WI38 (cell line): ENCODE measurements around the gene TP63.
"Not testable (repeated sequence)": the region's sequence is repeated elsewhere in the genome, so short reads cannot be mapped to it uniquely, and the experiment has no call there.

Experiments
- H3K4me3 ChIP-seq: 2 replicates; pipeline ENCODE4 v1.5.1; 2011; ENCODE audit warnings: low read depth, mild to moderate bottlenecking, control low read depth, low read length
- TF ChIP-seq, protein P1 (sequence below): IDR thresholded peaks from 2 replicates; pipeline ENCODE4 v1.5.1; 2012; ENCODE audit warnings: low read depth, mild to moderate bottlenecking, control low read depth, low read length

TP63 gene

DNA sequence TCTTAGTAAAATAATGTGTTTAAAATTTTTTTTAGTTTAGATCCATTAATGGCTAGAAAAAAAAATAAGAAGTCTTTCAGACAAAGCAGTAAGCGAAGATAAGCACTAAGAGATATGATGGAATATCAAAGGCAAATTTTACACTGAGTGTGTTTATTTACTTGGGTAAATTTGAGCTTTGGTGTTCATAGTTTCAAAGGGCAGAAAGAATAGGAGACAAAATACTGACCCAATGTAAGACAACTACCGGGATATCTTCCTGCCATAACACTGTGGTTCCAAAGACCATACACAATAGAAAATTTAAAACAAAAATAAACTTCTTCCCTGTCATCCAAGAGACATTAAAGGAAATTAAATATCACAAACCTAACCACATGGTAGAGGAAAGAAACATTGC is 25.5 kb upstream of the TP63 start:
- H3K4me3 ChIP-seq = no peak overlapping the region
- TF ChIP-seq, protein P1, sequence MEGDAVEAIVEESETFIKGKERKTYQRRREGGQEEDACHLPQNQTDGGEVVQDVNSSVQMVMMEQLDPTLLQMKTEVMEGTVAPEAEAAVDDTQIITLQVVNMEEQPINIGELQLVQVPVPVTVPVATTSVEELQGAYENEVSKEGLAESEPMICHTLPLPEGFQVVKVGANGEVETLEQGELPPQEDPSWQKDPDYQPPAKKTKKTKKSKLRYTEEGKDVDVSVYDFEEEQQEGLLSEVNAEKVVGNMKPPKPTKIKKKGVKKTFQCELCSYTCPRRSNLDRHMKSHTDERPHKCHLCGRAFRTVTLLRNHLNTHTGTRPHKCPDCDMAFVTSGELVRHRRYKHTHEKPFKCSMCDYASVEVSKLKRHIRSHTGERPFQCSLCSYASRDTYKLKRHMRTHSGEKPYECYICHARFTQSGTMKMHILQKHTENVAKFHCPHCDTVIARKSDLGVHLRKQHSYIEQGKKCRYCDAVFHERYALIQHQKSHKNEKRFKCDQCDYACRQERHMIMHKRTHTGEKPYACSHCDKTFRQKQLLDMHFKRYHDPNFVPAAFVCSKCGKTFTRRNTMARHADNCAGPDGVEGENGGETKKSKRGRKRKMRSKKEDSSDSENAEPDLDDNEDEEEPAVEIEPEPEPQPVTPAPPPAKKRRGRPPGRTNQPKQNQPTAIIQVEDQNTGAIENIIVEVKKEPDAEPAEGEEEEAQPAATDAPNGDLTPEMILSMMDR = no peak

DNA sequence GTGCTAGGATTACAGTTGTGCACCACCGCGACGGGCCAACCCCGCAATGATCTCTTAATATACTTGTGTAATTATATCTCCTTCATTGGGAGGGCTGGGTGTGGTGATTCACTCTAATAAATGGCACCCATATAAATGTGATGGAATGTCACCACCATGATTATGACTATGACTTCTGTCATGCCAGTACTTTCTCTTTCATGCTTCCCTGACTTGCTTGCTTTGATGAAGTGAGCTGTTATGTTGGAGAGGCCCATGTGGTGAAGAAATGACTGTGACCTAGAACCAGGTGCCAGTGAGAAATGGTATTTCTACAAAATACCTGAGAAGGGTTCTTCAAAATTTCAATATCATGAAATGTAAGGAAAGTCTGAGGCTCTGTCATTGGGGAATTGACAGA is 24.4 kb upstream of the TP63 start:
- TF ChIP-seq, protein P1 = no peak
- H3K4me3 ChIP-seq = no peak overlapping the region

DNA sequence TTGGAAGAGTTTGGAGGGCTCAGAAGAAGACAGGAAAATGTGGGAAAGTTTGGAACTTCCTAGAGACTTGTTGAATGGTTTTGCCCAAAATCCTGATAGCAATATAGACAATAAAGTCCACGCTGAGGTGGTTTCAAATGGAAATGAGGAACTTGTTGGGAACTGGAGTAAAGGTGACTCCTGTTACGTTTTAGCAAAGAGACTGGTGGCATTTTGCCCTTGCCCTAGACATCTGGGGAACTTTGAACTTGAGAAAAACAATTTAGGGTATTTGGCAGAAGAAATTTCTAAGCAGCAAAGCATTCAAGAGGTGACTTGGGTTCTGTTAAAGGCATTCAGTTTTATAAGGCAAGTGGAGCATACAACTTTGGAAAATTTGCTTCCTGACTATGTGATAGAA is 18.5 kb upstream of the TP63 start:
- H3K4me3 ChIP-seq = not testable (repeated sequence)

DNA sequence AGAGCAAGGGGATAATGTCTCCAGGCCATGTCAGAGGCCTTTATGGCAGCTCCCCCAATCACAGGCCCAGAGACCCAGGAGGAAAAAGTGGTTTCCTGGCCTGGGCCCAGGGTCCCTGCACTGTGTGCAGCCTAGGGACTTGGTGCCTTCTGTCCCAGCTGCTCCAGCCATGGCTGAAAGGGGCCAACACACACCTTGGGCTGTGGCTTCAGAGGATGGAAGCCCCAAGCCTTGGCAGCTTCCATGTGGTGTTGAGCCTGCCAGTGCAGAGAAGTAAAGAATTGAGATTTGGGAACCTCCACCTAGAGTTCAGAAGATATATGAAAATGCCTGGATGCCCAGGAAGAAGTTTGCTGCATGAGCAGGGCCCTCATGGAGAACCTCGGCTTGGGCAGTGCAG is 18.1 kb upstream of the TP63 start:
- TF ChIP-seq, protein P1 = no peak
- no peak overlapping the region for H3K4me3 ChIP-seq

DNA sequence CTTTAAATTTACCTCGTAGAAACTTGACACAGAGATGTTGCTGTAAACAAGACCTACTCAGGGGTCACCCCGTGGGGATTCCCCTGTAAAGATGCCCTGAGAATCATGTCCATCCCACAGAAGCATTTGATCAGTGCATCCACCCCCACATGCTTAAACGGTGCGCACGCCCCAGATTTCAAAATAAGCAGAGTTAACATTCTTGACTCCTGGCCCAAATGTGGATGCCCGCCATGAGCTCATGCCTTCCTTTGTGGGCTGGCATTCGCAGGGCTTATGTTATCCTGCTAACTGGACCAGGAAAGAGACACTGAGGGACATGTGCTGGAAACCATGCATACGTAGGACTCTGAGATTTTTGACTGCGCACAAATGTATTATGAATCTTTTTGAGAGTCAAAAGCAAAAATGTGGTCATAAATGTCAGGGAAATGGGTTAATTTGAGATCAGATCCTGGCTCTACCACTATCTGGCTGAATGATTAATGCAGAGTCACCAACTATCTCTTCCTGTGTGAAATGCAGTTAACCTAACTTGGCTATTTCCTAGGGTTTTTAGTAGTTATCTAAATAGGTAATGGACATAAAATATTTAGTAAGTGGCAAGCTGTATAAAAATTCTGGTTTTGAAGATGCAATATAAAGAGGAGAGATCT is 9.1 kb upstream of the TP63 start:
- TF ChIP-seq, protein P1 = no peak
- H3K4me3 ChIP-seq = no peak overlapping the region

DNA sequence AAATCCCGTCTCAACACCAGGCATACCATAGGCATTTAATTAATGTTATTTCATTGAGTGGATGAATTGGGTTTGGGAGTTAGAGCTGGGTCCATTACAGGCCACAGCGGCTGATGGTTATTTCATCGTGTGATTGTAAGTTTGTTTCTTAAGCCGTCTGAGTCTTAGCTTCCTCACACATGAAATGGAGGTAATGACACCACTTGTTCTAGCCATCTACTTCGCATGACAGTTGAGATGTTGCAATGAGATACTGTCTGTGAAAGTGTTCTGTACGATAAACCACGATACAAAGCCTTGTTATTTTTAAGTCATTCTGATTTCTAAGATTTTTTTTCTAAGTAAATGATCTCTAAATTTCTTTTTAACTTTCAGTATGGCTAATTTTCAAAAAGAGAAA is 8.6 kb upstream of the TP63 start:
- TF ChIP-seq, protein P1 = no peak
- H3K4me3 ChIP-seq = no peak overlapping the region

DNA sequence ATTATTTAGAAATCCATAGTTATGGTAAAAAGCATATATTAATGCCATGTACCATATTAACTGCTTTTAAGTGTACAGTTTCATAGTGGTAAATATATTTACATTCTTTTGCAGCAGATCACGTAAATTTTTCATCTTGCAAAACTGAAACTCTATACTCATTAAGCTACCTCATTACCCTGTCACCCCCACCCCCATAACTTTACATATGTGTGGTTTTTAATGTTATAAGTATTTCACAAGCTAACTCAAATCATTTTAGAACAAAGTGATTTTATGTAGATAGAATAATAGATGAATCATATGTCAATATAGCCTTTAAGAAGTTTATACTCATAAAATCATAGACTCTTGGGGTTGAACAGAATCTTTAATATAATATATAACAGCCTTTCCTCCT is 7.1 kb upstream of the TP63 start:
- no peak overlapping the region for H3K4me3 ChIP-seq
- TF ChIP-seq, protein P1 = no peak

DNA sequence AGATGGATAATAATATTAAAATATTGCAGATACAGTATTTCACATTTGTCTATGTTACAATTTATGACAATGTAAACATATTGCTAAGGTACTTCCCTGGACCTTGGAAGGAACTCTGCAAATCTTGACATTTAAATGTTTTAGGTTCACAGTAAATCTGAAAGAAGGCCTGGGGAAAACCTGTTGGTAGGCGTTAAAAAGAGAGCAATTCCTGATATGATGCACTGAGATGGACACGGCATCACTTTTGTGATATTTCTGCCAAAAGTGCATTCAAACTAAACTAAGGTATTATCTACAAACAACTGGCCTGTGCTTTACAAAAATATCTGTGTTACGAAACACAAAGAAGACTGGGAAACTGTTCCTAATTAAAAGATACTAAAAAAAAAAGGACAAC is 6.1 kb upstream of the TP63 start:
- TF ChIP-seq, protein P1 = no peak
- no peak overlapping the region for H3K4me3 ChIP-seq
